Cardiac muscle cell (in vitro differentiated cells and primary cell): ENCODE measurements around the gene SND1. TPM values are rescaled to one million over a fixed set of nuclear protein-coding genes. Genes with fewer than 3 reads are reported as not detected.

ENCODE experiments used
- DNase-seq, 2 donors: peaks; one replicate each; pipeline versions ENCODE4 v3.0.0 to v3.0.0-alpha.2; 2010 to 2017; ENCODE audit warnings: low read depth in 1 of 2, low spot score in 1 of 2
- H3K27ac ChIP-seq: fragments of 200-600 bp; sonication (generic); 2 replicates; pipeline ENCODE4 v1.5.1; 2016
- H3K27me3 ChIP-seq: fragments of 200-600 bp; sonication (generic); 2 replicates; pipeline ENCODE4 v1.6.0; 2016; ENCODE audit warnings: control low read depth
- H3K36me3 ChIP-seq: fragments of 200-600 bp; sonication (generic); 2 replicates; pipeline ENCODE4 v1.5.1; 2016; ENCODE audit warnings: control low read depth
- H3K4me1 ChIP-seq: fragments of 200-600 bp; sonication (generic); 2 replicates; pipeline ENCODE4 v1.8.1; 2017; ENCODE audit warnings: low read depth, mild to moderate bottlenecking, mixed run types
- H3K4me3 ChIP-seq: fragments of 200-600 bp; sonication (generic); 2 replicates; pipeline ENCODE4 v1.5.1; 2016; ENCODE audit warnings: mild to moderate bottlenecking
- H3K9me3 ChIP-seq: fragments of 200-600 bp; sonication (generic); 2 replicates; pipeline ENCODE4 v1.5.1; 2017; ENCODE audit warnings: low read depth, mild to moderate bottlenecking, control low read depth
- CTCF ChIP-seq: IDR thresholded peaks from 2 replicates; pipeline ENCODE4 v1.5.1; 2012; ENCODE audit warnings: low read depth, mild to moderate bottlenecking, low read length
- polyA plus RNA-seq: library from polyadenylated mRNA; unstranded; fragments of >200 nt; fragmentation: Nextera tagmentation; extraction: Ambion mirVana; gene quantifications from 2 replicates; pipeline ENCODE4 v1.2.1, GENCODE V29; 2016
- total RNA-seq: library from RNA; depleted of rRNA; stranded (reverse); fragments of >200 nt; gene quantifications from 2 replicates; pipeline ENCODE4 v1.2.3, GENCODE V29; 2016

Gene SND1
- total and polyA plus RNA-seq, 2 experiments from 2014 or later: 114 to 172 TPM

- H3K9me3 ChIP-seq: no peaks in the 10 kb centered on the region
- no peak for DNase-seq
- peaks cover 5% of the 10 kb centered on the region for H3K36me3 ChIP-seq
- H3K27ac ChIP-seq: no peak overlapping the region
- no peak overlapping the region for H3K4me3 ChIP-seq
- no peak for TF ChIP-seq CTCF
- no peaks in the 10 kb centered on the region for H3K4me1 ChIP-seq
- no peaks in the 10 kb centered on the region for H3K27me3 ChIP-seq
These were observed 65.7 kb downstream of the SND1 start for GRCh38 chr7:127717502-127718339.

- H3K36me3 ChIP-seq: peaks cover 5% of the 10 kb centered on the region
- H3K4me3 ChIP-seq: no peak overlapping the region
- no peak overlapping the region for H3K27ac ChIP-seq
- no peak for TF ChIP-seq CTCF
- H3K9me3 ChIP-seq: no peaks in the 10 kb centered on the region
- no peaks in the 10 kb centered on the region for H3K27me3 ChIP-seq
- no peak for DNase-seq
- no peaks in the 10 kb centered on the region for H3K4me1 ChIP-seq
These were observed 66.3 kb downstream of the SND1 start for GRCh38 chr7:127718340-127718679.

GRCh38 chr7:127726476-127726875 lies 74.5 kb downstream of the SND1 start:
- no peak for TF ChIP-seq CTCF
- DNase-seq: no peak
- Histone ChIP-seq H3K9me3 (no peaks in the 10 kb centered on the region), H3K4me1 (peaks cover 15% of the 10 kb centered on the region), H3K36me3 (no peaks in the 10 kb centered on the region), H3K4me3 (no peak overlapping the region), H3K27ac (no peak overlapping the region), H3K27me3 (no peaks in the 10 kb centered on the region)

- peaks cover 15% of the 10 kb centered on the region for H3K4me1 ChIP-seq
- DNase-seq: no peak
- no peaks in the 10 kb centered on the region for H3K9me3 ChIP-seq
- no peak for TF ChIP-seq CTCF
- H3K27ac ChIP-seq: no peak overlapping the region
- no peaks in the 10 kb centered on the region for H3K27me3 ChIP-seq
- H3K36me3 ChIP-seq: no peaks in the 10 kb centered on the region
- no peak overlapping the region for H3K4me3 ChIP-seq
These were observed 78.8 kb downstream of the SND1 start for GRCh38 chr7:127730658-127731276.

GRCh38 chr7:127731431-127732080 lies 79.6 kb downstream of the SND1 start:
- no peaks in the 10 kb centered on the region for H3K27me3 ChIP-seq

More at GRCh38 chr7:127731431-127732080, 79.6 kb downstream of the SND1 start:
- Histone ChIP-seq H3K27ac (no peak overlapping the region), H3K36me3 (no peaks in the 10 kb centered on the region), H3K4me3 (no peak overlapping the region), H3K9me3 (no peaks in the 10 kb centered on the region), H3K4me1 (peaks cover 15% of the 10 kb centered on the region)
- no peak for DNase-seq
- TF ChIP-seq CTCF: no peak
